HG03565 (cell line): ENCODE results near the gene TSR2.
"Not testable (repeated sequence)": the region's sequence is repeated elsewhere in the genome, so short reads cannot be mapped to it uniquely, and the experiment has no call there.

ENCODE experiments used
- ATAC-seq: cut with Tn5 transposase; IDR thresholded peaks from one replicate; pipeline ENCODE4 v1.9.1; 2021; ENCODE audit warnings: mild to moderate bottlenecking, moderate library complexity; ENCODE audit not compliant: unreplicated experiment

Gene TSR2

GRCh38 chrX:54473993-54474859, 34.0 kb downstream of the TSR2 start:
- no peak for ATAC-seq

- no peak for ATAC-seq
Observed at GRCh38 chrX:54479136-54480111, 39.2 kb downstream of the TSR2 start.

- no peak for ATAC-seq
Observed at GRCh38 chrX:54482839-54483593, 42.8 kb downstream of the TSR2 start.

GRCh38 chrX:54483946-54484345, 43.7 kb downstream of the TSR2 start:
- ATAC-seq: no peak

- ATAC-seq: no peak
Observed at GRCh38 chrX:54484666-54485065, 44.5 kb downstream of the TSR2 start.

- ATAC-seq: not testable (repeated sequence)
Observed at GRCh38 chrX:54489819-54490218, 49.6 kb downstream of the TSR2 start.

GRCh38 chrX:54492340-54492739, 52.1 kb downstream of the TSR2 start:
- no peak for ATAC-seq

- no peak for ATAC-seq
Observed at GRCh38 chrX:54494166-54494988, 54.2 kb downstream of the TSR2 start.
